CD8-positive, alpha-beta memory T cell (primary cell): ENCODE measurements around the gene GORASP1. TPM values are rescaled to one million over a fixed set of nuclear protein-coding genes. Genes with fewer than 3 reads are reported as not detected.

Experiments used
- CTCF ChIA-PET: fragments of 350-600 bp; sonication (Branson Sonifier 250); formaldehyde crosslinking; loops from one replicate; lab custom pipeline; 2021; ENCODE audit warnings: antibody characterized with exemption; lab: Charles Lee
- POLR2A ChIA-PET: fragments of 350-600 bp; sonication (Branson Sonifier 250); formaldehyde crosslinking; loops from one replicate; lab custom pipeline; 2021; ENCODE audit warnings: antibody characterized with exemption; lab: Charles Lee
- DNase-seq, 5 donors: peaks; one replicate each; pipeline versions ENCODE4 v3.0.0 to v3.0.0-alpha.2; 2020 to 2022; ENCODE audit warnings: mixed read lengths in 1 of 5
- H3K27ac ChIP-seq: one replicate; pipeline ENCODE4 v1.7.0; 2013; ENCODE audit warnings: low read depth, mild to moderate bottlenecking, low read length, moderate library complexity
- H3K27me3 ChIP-seq: 2 replicates; pipeline ENCODE4 v1.7.0; 2013; ENCODE audit warnings: low read length, mild to moderate bottlenecking; ENCODE audit not compliant: insufficient read depth, poor library complexity, severe bottlenecking
- H3K36me3 ChIP-seq: 2 replicates; pipeline ENCODE4 v1.7.0; 2013; ENCODE audit warnings: mild to moderate bottlenecking, low read length, moderate library complexity; ENCODE audit not compliant: insufficient read depth
- H3K4me1 ChIP-seq: 2 replicates; pipeline ENCODE4 v1.7.0; 2013; ENCODE audit warnings: mild to moderate bottlenecking, low read length, moderate library complexity; ENCODE audit not compliant: insufficient read depth
- H3K4me3 ChIP-seq: 2 replicates; pipeline ENCODE4 v1.7.0; 2013; ENCODE audit warnings: mild to moderate bottlenecking, low read length
- H3K9me3 ChIP-seq: 2 replicates; pipeline ENCODE4 v1.7.0; 2013; ENCODE audit warnings: mild to moderate bottlenecking, low read length
- H3K27ac Mint-ChIP-seq, 8 donors: one replicate each; pipeline ENCODE4 v1.8.0; 2020 to 2021; ENCODE audit warnings: mixed read lengths in 8 of 8, mild to moderate bottlenecking in 6 of 8, inconsistent platforms in 3 of 8, moderate library complexity in 3 of 8
- H3K27me3 Mint-ChIP-seq, 2 donors: one replicate each; pipeline ENCODE4 v1.8.0; 2020 to 2021; ENCODE audit warnings: mixed read lengths in 2 of 2, mild to moderate bottlenecking in 1 of 2, moderate library complexity in 1 of 2
- H3K36me3 Mint-ChIP-seq, 3 donors: one replicate each; pipeline ENCODE4 v1.8.0; 2020 to 2021; ENCODE audit warnings: mixed read lengths in 3 of 3, inconsistent platforms in 1 of 3, mild to moderate bottlenecking in 1 of 3
- H3K4me1 Mint-ChIP-seq, 3 donors: one replicate each; pipeline ENCODE4 v1.8.0; 2020 to 2021; ENCODE audit warnings: mixed read lengths in 3 of 3, inconsistent platforms in 1 of 3, mild to moderate bottlenecking in 1 of 3
- H3K4me3 Mint-ChIP-seq, 7 donors: one replicate each; pipeline ENCODE4 v1.8.0; 2020 to 2021; ENCODE audit warnings: mixed read lengths in 7 of 7, mild to moderate bottlenecking in 6 of 7, moderate library complexity in 4 of 7, inconsistent platforms in 2 of 7
- H3K9me3 Mint-ChIP-seq, 5 donors: one replicate each; pipeline ENCODE4 v1.8.0; 2020 to 2022; ENCODE audit warnings: mixed read lengths in 5 of 5, mild to moderate bottlenecking in 3 of 5, moderate library complexity in 2 of 5, inconsistent platforms in 1 of 5
- polyA plus RNA-seq: library from polyadenylated mRNA; unstranded; fragments of 300-500 nt; fragmentation: Illumina TruSeq; gene quantifications from one replicate; pipeline ENCODE4 v1.2.3, GENCODE V29; 2021
- total RNA-seq, 2 experiments: library from RNA; stranded (reverse); gene quantifications; one replicate each; pipeline ENCODE4 v1.2.3, GENCODE V29; 2021

GORASP1 gene
- total and polyA plus RNA-seq, 3 experiments from 2014 or later, result 16.9 to 22.8 (median 21.6) TPM

DNA sequence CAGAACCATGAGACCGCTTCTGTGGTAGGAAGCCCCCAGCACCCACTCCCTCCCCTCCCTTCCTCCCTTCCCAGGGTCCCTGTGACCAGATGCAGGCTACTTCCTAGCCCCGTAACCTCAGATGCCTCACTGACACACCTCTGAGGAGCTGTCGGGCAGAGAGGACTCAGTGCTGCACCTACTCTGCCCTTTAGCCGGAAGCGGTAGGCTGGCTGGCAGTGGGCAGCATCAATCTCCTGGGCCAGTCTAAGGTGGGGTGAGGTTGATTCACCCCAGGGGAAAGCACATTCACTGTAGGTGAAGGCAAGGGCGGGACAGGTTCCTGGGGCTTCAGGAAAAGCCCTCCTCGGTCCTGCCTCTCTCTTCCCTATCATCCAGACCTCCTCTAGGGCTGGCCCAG lies 26.9 kb upstream of the GORASP1 start:
- H3K4me1 Mint-ChIP-seq, result peaks cover 0 to 7% (median 4%) of the 10 kb centered on the region in 3 donors
- Histone ChIP-seq H3K27me3 (no peaks in the 10 kb centered on the region), H3K27ac (no peak overlapping the region), H3K36me3 (no peaks in the 10 kb centered on the region), H3K4me3 (no peak overlapping the region), H3K9me3 (no peaks in the 10 kb centered on the region), H3K4me1 (no peaks in the 10 kb centered on the region)
- ChIA-PET POLR2A (no interaction called here), CTCF (interaction anchor here (0.8 to 1.4 kb wide), 3 partner anchors 9 to 158 kb away, joined by 4 to 5 read pairs (median 5); no protein-coding TSS in a partner anchor)
- H3K4me3 Mint-ChIP-seq, result no peak overlapping the region
- no peaks in the 10 kb centered on the region for H3K9me3 Mint-ChIP-seq
- peak overlapping the region in 1 of 8 donors; percentile 16 for H3K27ac Mint-ChIP-seq
- no peak for DNase-seq
- H3K27me3 Mint-ChIP-seq, result peaks cover 0 to 2% of the 10 kb centered on the region in 2 donors
- H3K36me3 Mint-ChIP-seq, result peaks cover 0 to under 1% (median 0%) of the 10 kb centered on the region in 3 donors

DNA sequence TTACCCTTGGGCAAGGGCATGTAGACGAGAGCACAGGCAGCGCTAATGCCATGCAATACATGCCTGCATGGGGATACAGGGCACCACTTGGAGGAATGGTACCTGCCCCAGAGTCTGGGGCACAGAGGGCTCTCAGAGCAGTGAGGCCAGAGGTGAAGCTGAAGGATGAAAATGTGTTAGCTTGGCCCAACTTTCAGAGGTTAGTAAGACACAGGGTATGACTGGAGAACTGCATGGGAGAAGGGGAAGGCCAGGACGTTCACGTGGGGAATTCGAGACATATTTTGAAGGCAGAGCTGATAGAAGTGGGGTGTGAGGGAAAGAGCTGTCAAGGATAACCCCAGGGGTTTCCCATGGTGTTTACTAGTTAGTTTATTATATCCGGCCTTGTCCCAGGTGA lies 26.4 kb upstream of the GORASP1 start:
- H3K27me3 Mint-ChIP-seq, result peaks cover 0 to 2% of the 10 kb centered on the region in 2 donors
- H3K27ac ChIP-seq, result no peak overlapping the region
- peaks cover 0 to 7% (median 6%) of the 10 kb centered on the region in 3 donors for H3K4me1 Mint-ChIP-seq
- peak in 1 of 5 donors; percentile 15 for DNase-seq
- no peaks in the 10 kb centered on the region for H3K36me3 Mint-ChIP-seq
- no peak overlapping the region for H3K4me3 ChIP-seq
- ChIA-PET POLR2A (no interaction called here), CTCF (interaction anchor here (0.8 to 1.4 kb wide), 3 partner anchors 9 to 158 kb away, joined by 4 to 5 read pairs (median 5); no protein-coding TSS in a partner anchor)
- H3K9me3 Mint-ChIP-seq, result no peaks in the 10 kb centered on the region
- no peaks in the 10 kb centered on the region for H3K36me3 ChIP-seq
- no peaks in the 10 kb centered on the region for H3K27me3 ChIP-seq
- peak overlapping the region in 3 of 8 donors; percentile 16 to 40 (median 26) for H3K27ac Mint-ChIP-seq
- no peaks in the 10 kb centered on the region for H3K4me1 ChIP-seq
- H3K4me3 Mint-ChIP-seq, result no peak overlapping the region
- H3K9me3 ChIP-seq, result no peaks in the 10 kb centered on the region

DNA sequence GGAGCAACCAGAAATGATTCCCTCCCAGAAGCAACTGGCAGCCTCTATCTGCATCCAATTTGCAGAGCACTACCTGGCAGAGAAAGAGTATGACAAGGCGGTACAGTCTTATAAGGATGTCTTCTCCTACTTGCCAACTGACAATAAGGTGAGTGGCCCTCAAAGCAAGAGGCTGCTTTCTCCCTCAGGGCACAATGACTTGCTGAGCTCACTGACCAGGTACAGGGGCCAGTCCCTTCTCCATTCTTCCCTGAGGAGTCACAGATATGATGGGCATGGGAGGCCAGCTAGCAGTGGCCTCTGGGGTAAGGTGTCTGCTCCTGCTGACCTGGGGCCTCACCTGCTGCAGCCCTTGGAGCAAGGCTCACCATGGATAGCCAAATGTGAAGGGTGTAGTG lies 25.7 kb upstream of the GORASP1 start:
- Mint-ChIP-seq H3K27me3 (peaks cover 0 to 2% of the 10 kb centered on the region in 2 donors), H3K4me3 (no peak overlapping the region), H3K4me1 (peaks cover 6 to 12% (median 11%) of the 10 kb centered on the region in 3 donors), H3K9me3 (no peaks in the 10 kb centered on the region), H3K36me3 (no peaks in the 10 kb centered on the region), H3K27ac (peak overlapping the region in 1 of 8 donors; percentile 45)
- Histone ChIP-seq H3K9me3 (no peaks in the 10 kb centered on the region), H3K27ac (no peak overlapping the region), H3K27me3 (no peaks in the 10 kb centered on the region), H3K4me3 (no peak overlapping the region), H3K4me1 (peaks cover 4% of the 10 kb centered on the region), H3K36me3 (no peaks in the 10 kb centered on the region)
- ChIA-PET CTCF (interaction anchor here (1.4 kb wide), 2 partner anchors 8 to 159 kb away, joined by 5 read pairs; no protein-coding TSS in a partner anchor), POLR2A (no interaction called here)
- DNase-seq, result no peak

DNA sequence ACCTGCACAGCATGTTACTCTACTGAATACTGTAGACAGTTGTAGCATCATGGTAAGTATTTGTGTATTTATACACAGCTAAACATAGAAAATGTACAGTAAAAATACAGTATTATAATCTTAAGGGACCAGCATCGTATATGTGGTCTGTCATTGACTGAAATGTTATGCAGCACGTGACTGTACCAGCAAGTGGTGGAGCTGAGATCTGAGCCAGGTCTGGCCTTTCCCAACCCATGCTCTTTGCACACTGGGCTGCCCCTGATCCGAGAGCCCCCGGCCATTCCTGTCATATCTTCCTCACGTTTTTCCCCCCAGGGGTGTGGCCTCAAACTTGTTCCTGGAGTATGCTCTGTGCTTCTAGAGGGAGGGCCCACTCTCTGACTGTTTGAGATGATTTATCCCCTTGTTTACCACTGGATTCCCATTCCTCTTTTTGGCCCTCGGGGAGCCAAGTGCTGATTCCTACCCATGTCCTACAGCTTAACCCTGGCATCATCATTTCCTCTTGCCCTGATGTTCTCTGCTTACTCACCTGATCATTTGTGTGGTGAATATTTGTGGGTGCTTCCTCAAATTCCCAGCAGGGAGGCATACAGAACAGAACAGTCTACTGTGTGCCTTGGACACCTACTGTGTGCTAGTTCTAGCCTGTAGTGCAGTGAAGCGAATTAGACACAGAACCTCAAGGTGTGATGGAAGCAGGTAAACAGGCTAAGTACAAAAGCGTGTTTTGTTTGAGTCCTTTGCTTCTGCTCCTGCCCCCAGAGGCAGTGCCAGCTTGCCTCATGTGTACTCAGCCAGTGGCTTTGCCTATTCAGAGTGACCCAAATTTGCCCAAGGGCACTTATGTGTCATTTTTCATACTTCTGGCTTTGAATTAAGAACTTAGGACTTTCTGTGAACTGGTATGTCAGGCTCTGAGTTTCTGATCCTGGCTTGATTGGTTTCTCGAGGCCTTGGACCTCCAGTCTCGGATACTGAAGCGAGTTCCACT lies 25.0 kb upstream of the GORASP1 start:
- H3K27ac ChIP-seq, result no peak overlapping the region

DNA sequence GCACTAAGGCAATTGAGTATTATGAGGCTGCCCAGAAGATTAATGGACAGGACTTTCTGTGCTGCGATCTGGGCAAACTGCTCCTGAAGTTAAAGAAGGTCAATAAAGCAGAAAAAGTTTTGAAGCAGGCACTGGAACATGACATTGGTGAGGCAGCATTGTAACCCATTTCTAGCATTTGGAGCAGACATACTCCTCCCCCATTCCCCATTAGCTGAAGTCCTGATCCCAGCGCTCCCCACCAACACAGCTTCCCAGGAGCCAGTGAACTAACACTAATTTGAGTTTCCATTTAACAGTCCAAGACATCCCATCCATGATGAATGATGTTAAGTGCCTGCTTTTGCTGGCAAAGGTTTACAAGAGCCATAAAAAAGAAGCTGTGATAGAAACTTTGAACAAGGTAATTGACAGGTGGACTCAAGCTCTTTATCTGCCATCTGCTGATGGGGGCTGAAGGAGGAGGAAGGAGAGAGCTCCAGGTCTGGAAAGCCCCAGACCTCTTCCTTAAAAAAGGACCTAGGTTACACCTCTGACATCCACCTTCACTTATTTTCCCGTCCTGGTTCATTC lies 23.4 kb upstream of the GORASP1 start:
- POLR2A ChIA-PET, result no interaction called here
- peaks cover 0 to 2% of the 10 kb centered on the region in 2 donors for H3K27me3 Mint-ChIP-seq
- CTCF ChIA-PET, result interaction anchor here (1.2 to 9.6 kb wide), 4 partner anchors 11 to 159 kb away, joined by 3 to 135 read pairs (median 5); no protein-coding TSS in a partner anchor
- peak overlapping the region in 5 of 8 donors; percentile 6 to 61 (median 42) for H3K27ac Mint-ChIP-seq
- peaks cover 21 to 29% (median 24%) of the 10 kb centered on the region in 3 donors for H3K4me1 Mint-ChIP-seq
- no peaks in the 10 kb centered on the region for H3K36me3 ChIP-seq
- H3K9me3 Mint-ChIP-seq, result no peaks in the 10 kb centered on the region
- H3K4me1 ChIP-seq, result peaks cover 18% of the 10 kb centered on the region
- no peaks in the 10 kb centered on the region for H3K9me3 ChIP-seq
- H3K4me3 ChIP-seq, result no peak overlapping the region
- H3K27me3 ChIP-seq, result no peaks in the 10 kb centered on the region
- no peak overlapping the region for H3K27ac ChIP-seq
- H3K36me3 Mint-ChIP-seq, result no peaks in the 10 kb centered on the region
- DNase-seq, result no peak
- H3K4me3 Mint-ChIP-seq, result no peak overlapping the region

More for the DNA sequence above, 25.0 kb upstream of the GORASP1 start:
- peak overlapping the region in 1 of 8 donors; percentile 24 for H3K27ac Mint-ChIP-seq
- no peak for DNase-seq
- H3K36me3 Mint-ChIP-seq, result no peaks in the 10 kb centered on the region
- CTCF ChIA-PET, result interaction anchor here (1.7 to 9.6 kb wide), 2 partner anchors 11 to 158 kb away, joined by 5 to 135 read pairs; no protein-coding TSS in a partner anchor
- no peaks in the 10 kb centered on the region for H3K9me3 Mint-ChIP-seq
- peaks cover 13 to 19% (median 18%) of the 10 kb centered on the region in 3 donors for H3K4me1 Mint-ChIP-seq
- H3K27me3 Mint-ChIP-seq, result peaks cover 0 to 2% of the 10 kb centered on the region in 2 donors
- POLR2A ChIA-PET, result no interaction called here
- no peaks in the 10 kb centered on the region for H3K27me3 ChIP-seq
- H3K9me3 ChIP-seq, result no peaks in the 10 kb centered on the region
- H3K4me3 Mint-ChIP-seq, result no peak overlapping the region
- H3K4me1 ChIP-seq, result peaks cover 11% of the 10 kb centered on the region
- H3K4me3 ChIP-seq, result no peak overlapping the region
- H3K36me3 ChIP-seq, result no peaks in the 10 kb centered on the region

DNA sequence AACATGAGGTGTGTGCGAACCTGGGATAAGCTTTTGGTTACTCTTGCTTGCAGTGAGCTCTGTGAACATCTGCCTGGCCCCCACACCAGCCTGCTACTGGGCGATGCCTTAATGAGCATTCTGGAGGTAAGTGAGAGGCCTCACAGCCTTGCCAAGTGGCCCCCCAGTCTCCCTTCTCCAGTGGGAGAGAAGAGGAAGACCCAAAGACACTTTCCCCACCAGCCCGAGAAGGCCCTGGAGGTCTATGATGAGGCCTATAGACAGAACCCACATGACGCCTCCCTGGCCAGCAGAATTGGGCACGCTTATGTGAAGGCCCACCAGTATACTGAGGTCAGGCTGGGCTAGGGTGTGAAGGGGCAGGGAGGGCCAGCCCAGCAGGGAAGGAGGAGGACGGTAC lies 22.6 kb upstream of the GORASP1 start:
- Histone ChIP-seq H3K27ac (no peak overlapping the region), H3K4me3 (no peak overlapping the region), H3K27me3 (no peaks in the 10 kb centered on the region), H3K36me3 (no peaks in the 10 kb centered on the region), H3K9me3 (no peaks in the 10 kb centered on the region), H3K4me1 (peaks cover 18% of the 10 kb centered on the region)
- H3K4me1 Mint-ChIP-seq, result peaks cover 21 to 29% (median 24%) of the 10 kb centered on the region in 3 donors
- H3K36me3 Mint-ChIP-seq, result no peaks in the 10 kb centered on the region
- ChIA-PET POLR2A (no interaction called here), CTCF (interaction anchor here (1.2 to 9.6 kb wide), 4 partner anchors 11 to 160 kb away, joined by 3 to 135 read pairs (median 4); no protein-coding TSS in a partner anchor)
- no peak overlapping the region for H3K4me3 Mint-ChIP-seq
- DNase-seq, result no peak
- H3K27ac Mint-ChIP-seq, result no peak overlapping the region
- no peaks in the 10 kb centered on the region for H3K9me3 Mint-ChIP-seq
- H3K27me3 Mint-ChIP-seq, result peaks cover 0 to 2% of the 10 kb centered on the region in 2 donors

DNA sequence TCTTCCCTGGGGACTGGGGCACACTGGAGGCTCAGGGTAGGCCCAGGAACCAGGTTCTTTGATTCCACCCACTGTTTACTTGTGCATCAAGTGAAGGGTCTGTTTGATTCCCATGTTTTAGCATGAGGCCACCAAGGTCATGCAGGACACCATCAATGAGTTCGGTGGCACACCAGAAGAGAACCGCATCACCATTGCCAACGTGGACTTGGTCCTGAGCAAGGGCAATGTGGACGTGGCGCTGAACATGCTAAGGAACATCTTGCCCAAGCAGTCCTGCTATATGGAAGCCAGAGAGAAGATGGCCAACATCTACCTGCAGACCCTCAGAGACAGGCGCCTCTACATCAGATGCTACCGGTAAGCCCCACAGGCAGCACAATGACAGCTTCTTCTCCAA lies 21.5 kb upstream of the GORASP1 start:
- Histone ChIP-seq H3K27ac (no peak overlapping the region), H3K36me3 (no peaks in the 10 kb centered on the region), H3K9me3 (no peaks in the 10 kb centered on the region), H3K4me3 (no peak overlapping the region), H3K4me1 (peaks cover 18% of the 10 kb centered on the region), H3K27me3 (no peaks in the 10 kb centered on the region)
- no peaks in the 10 kb centered on the region for H3K36me3 Mint-ChIP-seq
- no peaks in the 10 kb centered on the region for H3K9me3 Mint-ChIP-seq
- H3K27ac Mint-ChIP-seq, result no peak overlapping the region
- POLR2A ChIA-PET, result no interaction called here
- H3K27me3 Mint-ChIP-seq, result peaks cover 0 to 2% of the 10 kb centered on the region in 2 donors
- H3K4me1 Mint-ChIP-seq, result peaks cover 21 to 29% (median 24%) of the 10 kb centered on the region in 3 donors
- no peak overlapping the region for H3K4me3 Mint-ChIP-seq
- no peak for DNase-seq
- CTCF ChIA-PET, result interaction anchor here (2.2 to 9.6 kb wide), 2 partner anchors 49 to 161 kb away, joined by 4 to 135 read pairs; no protein-coding TSS in a partner anchor
